Activated T-helper 1 cell treated with Interleukin-2 at 50 U/mL for 16 hours (primary cell): ENCODE measurements around the gene COL25A1.

ENCODE experiments used
- DNase-seq: peaks from one replicate; pipeline ENCODE4 v3.0.0-alpha.2; 2020; ENCODE audit warnings: low read depth

COL25A1 gene

DNA sequence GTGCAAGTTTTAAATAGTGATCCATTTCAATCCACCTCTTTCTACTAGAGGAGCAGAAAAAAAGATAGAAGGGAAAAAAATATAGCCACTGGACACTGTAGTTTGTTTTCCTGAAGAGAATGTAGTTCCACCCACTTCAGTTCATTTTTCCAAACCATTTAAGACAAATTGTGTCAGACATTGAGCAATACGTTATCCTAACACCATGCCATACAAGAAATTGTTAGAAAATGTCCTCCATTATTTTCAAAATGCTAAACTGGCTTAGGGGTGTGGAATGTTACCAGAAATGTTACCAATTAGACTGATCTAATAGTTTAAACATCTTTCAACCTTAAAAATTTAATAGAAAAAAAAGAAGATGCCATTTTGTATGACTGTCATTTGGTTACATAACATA is 491.0 kb downstream of the COL25A1 start:
- DNase-seq, result no peak

DNA sequence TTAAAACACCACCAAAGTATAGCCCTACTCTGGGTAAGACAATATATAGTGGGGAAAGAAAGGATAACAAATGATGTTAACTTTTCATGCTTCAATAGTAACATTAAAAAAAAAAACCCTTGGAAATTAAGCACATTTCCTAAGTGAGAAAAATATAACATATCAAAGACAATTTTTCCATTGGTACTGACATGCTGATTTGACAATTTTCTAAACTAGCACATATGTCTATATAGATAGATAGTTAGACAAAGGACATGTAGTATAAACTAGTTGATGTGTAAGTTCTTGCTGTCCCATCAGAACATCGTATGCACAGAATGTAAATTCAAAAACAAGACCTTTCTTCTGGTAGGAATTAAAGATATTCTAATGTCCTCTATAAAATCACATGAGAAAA is 492.4 kb downstream of the COL25A1 start:
- DNase-seq, result no peak

DNA sequence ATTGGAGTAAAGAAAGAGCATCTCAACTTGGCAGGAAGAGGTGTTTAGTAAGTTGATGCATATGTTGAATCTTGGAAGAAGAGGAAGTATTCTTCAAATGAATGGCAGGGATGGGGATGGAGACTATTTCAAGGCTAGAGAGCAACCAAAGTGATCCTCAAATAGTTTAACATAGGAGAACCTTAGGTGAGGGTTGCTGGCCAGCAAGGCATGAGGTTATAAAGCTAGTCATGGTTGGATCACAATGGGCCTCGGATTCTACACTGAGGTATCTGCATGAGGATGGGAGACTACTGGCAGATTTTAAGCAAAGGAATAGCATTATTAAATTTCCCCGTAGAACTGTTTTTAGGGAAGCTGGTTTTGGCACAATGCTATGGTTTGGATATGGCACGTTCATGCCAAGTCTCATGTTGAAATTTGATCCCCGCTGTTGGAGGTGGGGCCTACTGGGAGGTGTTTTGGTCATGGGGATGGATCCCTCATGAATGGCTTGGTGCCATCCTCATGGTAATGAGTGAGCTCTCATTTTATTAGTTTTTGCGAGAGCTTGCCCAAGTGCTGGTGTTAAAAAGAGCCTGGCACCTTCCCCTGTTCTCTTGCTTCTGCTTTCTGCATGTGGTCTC is 497.7 kb downstream of the COL25A1 start:
- DNase-seq, result no peak

DNA sequence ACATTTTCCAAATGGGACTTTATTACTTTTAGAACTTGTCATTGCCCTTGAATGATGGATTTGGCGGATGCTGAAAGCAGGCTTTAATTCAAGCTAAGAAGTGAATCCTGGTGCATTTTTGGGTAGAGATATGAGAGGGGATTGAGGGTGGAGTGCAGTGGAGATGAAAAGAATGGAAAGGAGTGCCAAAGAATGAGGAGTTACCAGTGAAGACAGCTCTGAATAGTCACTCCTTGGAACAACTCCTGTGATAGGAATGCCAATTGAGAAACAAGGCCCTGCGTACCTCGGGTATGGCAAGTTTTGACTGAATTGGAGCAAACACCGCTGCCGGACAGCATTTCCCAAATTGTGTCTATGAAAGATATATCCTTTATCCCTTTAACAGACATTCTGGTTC is 503.2 kb downstream of the COL25A1 start:
- no peak for DNase-seq

DNA sequence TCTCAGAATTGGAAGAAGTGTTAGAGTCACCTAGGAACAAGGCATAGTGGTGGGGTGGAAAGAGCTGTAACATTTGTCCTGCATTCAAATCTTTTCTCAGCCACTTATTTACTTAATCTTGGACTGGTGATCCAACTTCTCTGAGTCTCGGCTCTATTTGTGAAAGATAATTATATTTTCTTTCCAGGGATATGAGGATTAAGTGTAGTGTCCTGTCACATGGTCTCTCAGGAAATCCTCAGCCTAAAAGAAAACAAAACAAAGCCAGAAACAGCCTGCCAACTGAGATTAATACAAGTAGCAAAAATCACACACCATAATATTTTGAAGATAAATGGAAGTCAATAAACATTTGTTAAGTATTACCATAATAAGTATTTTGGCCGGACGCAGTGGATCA is 506.3 kb downstream of the COL25A1 start:
- no peak for DNase-seq

DNA sequence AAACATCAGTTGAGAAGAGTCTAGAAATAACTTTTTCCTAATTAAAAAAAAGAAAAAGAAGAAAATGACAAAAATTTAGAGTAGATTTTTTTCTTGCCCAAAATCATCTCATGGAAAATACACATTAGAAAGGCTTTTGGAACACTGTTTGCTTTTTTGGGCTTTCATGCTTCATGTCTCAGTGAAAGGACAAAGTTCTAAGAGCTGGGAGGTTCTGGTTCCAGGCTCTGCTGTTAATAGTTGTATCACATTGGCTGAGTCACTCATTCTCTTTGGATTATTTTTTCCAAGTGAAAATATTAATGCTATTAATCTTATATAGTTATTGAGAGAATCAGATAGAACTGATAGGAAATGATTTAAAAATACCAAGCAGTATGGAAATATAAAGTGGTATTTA is 506.7 kb downstream of the COL25A1 start:
- no peak for DNase-seq

DNA sequence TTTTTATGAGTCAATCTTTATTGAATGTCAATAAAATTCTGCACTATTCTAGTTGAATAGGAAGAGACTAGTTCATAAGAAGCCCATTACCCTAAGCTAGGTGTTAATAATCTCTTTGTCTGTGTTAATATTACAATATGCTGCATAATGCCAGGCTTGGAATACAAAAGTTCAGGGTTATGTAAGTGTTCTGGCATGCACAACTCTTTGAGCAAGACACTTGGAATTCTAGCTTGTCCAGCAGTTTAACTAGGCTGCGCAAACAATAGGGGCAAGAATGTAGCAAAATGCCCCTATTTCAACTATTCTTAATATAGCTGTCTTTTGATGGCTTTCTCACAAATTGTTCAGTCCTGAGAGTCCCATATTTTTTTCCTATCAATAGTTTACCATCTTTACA is 508.3 kb downstream of the COL25A1 start:
- no peak for DNase-seq

DNA sequence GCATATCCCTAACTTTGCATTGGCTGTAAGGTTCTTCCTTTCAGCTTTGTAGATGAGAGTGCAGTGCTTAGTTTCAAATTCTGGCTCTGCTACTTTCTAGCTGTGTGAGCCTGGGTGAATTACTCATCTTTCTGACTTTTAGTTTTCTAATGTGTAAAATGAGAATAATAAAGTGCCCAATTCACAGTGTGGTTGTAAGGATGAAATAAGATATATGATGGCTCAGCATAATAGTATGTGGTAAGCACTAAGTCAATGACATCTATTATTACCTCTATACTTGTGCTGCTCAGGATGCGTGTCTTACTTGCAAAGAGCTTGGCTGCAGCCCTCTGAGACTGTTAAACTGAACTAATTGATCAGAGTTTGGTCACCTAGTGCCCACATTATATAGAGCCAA is 509.0 kb downstream of the COL25A1 start:
- no peak for DNase-seq

DNA sequence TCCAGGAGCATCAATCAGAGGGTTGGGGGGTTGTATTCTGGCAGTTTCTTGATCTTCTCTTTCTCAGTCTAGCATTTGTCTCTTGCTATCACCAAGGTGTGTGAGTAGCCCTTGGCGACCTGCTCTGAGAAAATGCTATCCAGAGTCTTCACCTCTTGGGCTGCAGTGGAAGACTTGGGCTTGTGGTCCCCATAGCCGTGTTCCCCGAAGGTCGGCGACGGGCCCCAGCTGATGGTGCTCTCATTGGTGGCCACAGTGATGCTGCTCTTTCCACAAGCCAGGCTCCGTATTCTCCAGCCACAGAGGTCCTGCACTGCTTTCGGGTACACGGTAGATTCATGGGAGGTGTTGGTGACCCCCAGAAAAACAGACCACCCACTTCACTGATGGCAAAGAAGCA is 513.7 kb downstream of the COL25A1 start:
- no peak for DNase-seq

DNA sequence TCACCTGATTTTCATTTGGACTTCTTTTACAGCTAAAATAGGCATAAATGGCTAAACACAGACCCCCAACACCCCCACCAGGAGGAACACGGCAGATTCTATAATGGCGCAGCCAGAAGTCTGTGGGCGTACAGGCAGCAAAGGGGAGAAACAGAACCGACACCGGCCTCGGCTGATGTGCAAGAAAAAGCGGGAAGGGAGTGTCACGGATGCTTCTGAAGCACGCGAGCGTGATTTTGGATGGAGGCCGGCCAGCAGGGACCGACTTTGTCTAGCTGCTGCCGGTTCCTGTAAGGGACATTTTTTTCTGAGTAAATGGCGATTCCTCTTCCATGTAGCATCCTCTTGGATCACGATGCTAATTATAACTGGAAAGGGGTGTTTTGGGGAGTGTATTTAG is 514.7 kb downstream of the COL25A1 start:
- DNase-seq, result no peak

DNA sequence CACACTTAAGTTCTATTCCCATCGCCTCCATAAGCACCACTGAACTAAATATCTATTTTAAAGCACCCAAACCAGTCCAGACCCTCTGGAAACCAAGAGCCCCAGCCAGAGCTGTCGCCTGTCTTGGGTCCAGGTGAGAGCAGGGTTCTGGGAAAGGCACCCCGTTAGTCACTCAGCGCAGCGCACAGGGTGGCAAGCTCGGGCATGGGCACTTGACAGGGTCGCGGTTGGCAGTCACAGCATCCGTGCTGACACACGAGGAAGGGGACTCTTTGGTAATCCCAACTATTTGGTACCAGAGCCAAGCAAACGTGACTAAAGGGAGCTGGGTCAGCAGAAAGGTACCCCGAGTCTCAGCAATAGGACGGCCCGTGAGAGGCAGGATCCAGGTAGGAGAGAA is 515.4 kb downstream of the COL25A1 start:
- no peak for DNase-seq

DNA sequence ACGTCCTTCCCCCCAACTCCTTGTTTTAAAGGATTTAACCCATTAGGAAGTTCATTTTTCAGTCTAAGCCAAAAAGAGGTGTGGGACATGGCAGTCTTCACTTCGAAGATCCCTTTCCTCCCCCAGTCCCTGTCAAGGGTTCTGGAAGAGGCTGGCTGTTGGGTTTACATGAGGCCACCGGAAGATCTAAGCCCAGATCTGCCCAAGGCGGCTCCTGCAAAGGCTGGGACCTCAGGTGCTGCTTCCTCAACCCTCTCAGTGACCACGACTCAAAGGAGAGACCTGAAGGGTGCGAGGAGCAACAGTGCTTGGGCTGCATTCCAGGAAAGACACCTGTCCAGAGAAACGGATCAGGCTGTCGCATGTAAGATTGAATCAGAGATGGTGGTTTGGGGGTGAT is 516.1 kb downstream of the COL25A1 start:
- no peak for DNase-seq

DNA sequence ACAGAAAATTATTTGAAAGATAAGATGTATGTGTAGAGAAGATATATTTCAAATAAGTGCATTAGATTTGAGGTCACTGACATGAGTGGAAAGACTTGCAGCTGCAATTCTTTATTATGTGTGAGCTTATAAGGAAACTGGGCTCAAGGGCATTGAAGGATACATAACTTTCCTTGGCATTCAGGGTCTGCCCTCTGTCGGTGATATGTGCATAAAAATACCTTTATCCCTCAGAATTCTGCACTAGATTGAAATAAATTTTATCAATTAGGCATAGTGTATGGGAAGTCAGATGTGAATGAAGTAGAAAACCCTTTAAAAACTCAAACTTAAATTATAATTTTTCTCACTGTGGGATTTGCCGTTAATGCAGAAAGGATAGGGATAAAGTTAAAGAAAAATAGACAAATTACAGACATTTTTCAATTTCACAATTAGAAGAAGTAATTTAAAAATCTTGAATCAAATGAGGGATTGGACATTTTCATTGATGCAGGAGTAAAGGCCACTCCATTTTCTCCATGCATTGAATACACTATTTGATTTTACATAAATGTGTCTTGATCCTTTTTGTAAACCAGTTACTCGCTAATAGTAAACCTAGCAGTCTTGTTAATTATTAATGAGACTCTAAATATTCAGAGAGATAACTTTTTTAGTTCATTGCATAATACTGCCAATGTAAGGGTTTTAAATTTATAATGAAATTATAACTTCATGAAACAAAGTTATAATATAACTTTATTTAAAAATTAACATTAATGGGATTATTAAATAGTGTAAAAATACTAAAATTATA is 518.6 kb downstream of the COL25A1 start:
- no peak for DNase-seq

DNA sequence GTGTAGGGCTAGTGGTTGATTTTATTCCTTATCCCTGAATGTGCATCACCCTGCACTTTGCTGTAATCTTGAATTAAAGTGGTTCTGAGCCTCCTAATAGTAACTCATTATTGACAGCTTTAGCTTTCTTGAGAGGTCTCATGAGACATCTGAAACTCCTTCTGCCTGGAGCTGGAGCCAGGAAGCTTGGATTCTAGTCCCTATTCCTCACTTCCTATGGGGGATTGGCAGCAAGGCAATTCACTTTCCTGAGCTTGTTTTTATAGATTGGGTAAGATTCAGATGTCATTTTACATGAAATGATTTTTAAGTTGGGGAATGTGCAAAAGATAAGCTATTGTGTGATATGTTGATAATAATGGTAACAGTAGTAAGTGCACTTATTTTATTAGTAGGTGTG is 522.5 kb downstream of the COL25A1 start:
- DNase-seq, result no peak

DNA sequence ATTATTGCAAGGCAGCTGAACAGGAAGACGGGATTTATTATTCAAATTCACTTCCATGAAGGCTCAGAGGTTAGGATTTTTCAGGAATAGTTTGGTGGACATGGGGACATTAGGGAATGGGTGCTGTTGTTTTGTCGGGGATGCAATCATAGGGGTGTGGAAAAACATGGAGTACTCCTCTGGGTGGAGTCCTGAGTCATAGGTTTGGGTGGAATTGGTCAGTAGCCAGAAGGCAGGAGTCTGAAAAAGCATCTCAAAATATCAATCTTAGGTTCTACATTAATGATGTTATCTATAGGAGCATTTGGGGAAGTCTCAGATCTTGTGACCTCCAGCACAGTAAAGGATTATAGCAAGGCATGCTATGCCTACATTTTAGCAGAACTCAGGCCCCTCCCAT is 525.1 kb downstream of the COL25A1 start:
- DNase-seq, result no peak

DNA sequence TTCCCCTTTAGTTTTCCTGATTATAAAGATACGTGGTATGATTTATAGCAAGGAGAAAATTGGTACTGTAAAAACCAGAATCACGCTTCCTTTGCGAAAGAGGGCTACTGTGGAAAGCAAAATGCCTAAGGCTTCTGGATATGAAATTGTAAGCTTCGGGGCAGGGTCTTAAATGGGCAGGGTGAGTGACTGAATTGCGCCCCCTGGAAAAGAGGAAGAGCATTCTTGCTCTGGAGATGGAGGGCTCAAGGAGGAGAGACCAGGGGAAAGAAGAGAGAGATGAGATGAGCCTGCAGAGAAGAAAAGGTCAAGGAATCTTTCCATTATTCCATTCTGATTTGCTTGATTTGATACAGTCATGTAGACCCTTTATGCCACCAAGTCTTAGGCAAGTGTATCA is 526.5 kb downstream of the COL25A1 start:
- DNase-seq, result no peak

DNA sequence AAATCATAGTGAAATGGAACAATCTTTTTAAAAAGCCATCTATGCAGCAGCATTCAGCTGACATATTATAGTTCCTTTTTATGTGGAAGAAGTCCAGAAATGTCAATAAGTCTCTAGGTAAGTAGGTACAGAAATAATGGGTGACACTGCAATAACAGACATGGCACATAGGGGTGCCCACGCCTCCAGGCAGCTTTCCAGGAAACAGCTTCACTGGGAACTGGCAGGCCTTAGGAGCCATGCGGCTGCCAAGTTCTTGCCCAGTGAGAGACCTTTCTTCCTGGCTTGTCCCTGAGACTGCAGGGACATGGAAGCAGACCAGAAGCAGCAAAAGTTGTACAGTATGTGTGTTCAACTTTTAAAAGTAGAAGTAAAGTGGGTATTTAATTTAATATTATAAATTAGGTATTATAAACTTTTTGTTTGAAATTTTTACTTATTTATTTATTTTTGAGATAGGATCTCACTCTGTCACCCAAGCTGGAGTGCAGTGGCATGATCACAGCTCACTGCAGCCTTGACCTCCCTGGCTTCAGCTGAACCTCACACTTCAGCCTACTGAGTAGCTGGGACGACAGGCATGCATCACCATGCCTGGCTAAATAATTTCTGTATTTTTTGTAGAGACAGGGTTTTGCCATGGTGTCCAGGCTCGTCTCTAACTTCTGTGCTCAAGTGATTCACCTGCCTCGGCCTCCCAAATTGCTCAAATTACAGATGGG is 527.5 kb downstream of the COL25A1 start:
- no peak for DNase-seq

DNA sequence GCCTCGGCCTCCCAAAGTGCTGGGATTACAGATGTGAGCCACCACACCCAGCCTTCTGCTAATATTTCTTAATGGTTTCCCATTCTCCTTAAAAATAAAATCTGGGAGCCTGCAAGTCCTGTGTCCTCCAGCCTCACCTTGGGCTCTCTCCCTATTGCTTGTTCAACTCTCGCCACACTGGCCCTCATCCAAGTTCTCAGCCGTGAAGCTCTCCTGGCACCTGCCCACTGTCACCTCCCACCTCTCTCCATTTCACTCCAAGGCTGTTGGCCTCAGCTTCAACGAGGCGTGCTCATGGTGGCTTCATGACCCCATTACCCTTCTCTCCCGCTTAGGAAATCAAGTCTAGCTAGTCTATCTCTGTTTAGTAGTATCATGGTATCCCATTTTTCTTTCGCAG is 530.1 kb downstream of the COL25A1 start:
- no peak for DNase-seq

DNA sequence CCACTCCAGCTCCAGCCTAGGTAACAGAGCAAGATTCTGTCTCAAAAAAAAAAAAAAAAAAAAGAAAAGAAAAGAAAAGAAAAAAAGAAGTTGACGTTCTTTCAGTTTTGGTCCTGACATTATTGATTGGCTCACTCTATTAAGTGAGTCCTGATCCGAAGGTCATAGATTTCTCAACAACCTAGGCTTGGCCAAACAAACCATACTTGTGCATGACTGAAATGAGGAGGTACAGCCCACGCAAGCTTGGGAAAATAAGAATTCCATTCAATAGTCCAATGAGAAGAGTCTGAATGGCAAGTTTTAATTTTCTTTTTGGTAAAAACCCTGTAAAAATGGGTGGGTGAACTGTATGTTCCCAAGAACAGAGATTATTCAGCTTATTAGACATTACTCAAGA is 536.4 kb downstream of the COL25A1 start:
- no peak for DNase-seq

DNA sequence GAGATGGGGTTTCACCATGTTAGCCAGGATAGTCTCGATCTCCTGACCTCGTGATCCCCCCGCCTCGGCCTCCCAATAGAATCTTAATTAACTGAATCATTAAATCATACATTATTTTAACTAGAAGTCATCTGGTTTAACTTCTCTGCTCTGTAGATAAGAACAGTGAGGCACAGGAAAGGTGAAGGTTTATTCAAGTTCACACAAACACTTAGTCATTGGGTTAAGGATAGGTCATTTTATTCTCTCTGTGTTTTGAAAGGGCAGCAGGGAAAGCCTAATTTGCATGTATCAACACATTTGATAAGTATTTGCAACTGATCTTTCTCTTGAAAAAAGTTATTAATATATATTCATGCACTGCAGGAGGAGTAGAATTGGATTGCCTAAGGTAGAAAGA is 538.5 kb downstream of the COL25A1 start:
- no peak for DNase-seq

DNA sequence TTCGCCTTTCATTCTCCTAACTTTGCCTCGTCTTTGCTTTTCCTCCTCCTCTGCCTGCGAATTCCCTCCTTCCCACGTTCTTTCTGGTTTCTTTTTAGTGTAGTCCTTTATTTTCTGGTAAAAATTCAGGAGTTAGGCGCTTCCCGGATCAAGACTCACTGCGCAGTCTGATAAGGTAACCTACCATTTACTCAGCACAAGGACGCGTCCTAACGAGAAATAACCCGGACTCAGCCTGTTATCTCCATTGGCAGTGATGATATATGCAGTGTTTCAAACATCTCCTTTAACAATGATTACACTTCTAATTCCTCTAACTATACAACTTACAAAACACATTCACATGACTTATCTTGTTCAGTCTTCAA is 539.2 kb downstream of the COL25A1 start:
- no peak for DNase-seq

DNA sequence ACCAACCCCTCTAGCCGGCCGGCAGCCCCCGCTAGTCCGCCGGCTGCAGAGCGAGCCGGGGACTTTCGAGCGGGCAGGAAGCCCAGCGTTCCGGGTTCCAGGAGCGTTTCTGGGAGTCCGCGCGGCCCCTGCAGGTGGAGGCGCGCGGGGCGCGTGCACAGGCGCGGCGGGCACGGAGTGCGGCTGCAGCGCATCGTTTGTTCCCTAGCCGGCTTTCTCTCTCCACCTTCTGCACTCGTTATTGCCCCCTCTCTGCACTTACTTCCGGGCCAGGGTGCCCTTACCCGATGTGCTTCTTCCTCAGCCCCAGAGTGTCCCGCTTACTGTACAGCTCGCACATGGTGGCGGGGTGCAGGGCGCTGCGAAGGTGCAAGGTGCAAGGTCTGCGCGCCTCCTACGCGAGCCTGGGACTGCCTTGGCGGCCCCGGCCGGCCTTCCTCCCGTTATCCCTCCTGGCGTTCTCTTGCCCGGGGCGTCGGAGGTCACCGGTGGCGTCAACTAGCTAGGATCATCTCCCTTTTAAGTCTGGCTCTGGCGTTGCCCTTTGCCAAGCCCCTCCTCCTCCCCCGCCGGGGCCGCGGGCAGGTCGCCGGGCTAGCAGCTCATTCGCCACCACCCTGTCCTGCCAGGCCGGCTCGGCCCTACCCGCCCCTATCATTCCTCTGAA is 539.8 kb downstream of the COL25A1 start, which contains the start of gene ETNPPL:
Gene ETNPPL (minus strand): TSS at position 495 of the 667 bp plus-strand sequence. CDS start 155 bp downstream, at position 340.
- DNase-seq, result no peak
